SU-DHL-6 (cell line): ENCODE measurements around the gene TRMT2B.

Source experiments
- EZH2phosphoT487 ChIP-seq: fragments of 200-600 bp; sonication (generic), shearing (Covaris generic); conservative IDR thresholded peaks from 2 replicates; pipeline ENCODE4 v1.6.1; 2018; ENCODE audit warnings: mild to moderate bottlenecking, antibody characterized with exemption, low read length, moderate library complexity, mixed read lengths
- TF ChIP-seq, protein P1 (sequence below): fragments of 200-600 bp; sonication (generic); IDR thresholded peaks from one replicate; pipeline ENCODE4 v1.5.1; 2017; ENCODE audit warnings: antibody characterized with exemption, mild to moderate bottlenecking, low read length, moderate library complexity; ENCODE audit not compliant: insufficient read depth, poor library complexity, severe bottlenecking

DNA sequence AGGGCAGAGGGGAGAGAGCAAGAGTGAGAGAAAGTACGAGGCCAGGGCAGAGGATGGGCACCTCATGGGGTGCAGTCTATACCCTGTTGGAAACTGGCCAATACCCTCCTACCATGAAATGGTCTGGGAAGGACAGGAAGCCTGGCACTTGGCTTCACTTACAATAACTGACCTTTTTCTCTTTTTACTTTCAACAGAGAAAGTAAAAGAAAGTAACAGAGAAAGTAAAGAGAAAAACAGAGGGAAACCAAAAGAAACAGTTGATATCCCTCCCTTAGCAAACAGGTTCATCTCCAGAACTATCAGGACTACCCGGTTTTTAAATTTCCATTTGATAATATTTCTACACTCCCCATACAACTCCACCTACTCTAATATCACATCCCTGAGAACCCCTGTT lies 61.8 kb downstream of the TRMT2B start:
- TF ChIP-seq, protein P1, sequence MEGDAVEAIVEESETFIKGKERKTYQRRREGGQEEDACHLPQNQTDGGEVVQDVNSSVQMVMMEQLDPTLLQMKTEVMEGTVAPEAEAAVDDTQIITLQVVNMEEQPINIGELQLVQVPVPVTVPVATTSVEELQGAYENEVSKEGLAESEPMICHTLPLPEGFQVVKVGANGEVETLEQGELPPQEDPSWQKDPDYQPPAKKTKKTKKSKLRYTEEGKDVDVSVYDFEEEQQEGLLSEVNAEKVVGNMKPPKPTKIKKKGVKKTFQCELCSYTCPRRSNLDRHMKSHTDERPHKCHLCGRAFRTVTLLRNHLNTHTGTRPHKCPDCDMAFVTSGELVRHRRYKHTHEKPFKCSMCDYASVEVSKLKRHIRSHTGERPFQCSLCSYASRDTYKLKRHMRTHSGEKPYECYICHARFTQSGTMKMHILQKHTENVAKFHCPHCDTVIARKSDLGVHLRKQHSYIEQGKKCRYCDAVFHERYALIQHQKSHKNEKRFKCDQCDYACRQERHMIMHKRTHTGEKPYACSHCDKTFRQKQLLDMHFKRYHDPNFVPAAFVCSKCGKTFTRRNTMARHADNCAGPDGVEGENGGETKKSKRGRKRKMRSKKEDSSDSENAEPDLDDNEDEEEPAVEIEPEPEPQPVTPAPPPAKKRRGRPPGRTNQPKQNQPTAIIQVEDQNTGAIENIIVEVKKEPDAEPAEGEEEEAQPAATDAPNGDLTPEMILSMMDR, result no peak
- TF ChIP-seq EZH2phosphoT487, result no peak
